Measurements from ENCODE around the gene TRERF1.
A peak's percentile ranks its signal among the peaks of the same experiment; 100 is the strongest.

Gene TRERF1

GRCh38 chr6:42257063-42257462, 194.7 kb downstream of the TRERF1 start:
- FAIRE-seq (no peak), DNase-seq (ENCODE audit: low spot score) (no peak)

GRCh38 chr6:42255050-42255449, 196.7 kb downstream of the TRERF1 start:
- no peak for FAIRE-seq

GRCh38 chr6:42254505-42254904, 197.2 kb downstream of the TRERF1 start:
- FAIRE-seq (no peak), DNase-seq (ENCODE audit: low spot score) (no peak)

More at GRCh38 chr6:42255050-42255449, 196.7 kb downstream of the TRERF1 start:
- DNase-seq (ENCODE audit: low spot score): no peak

- DNase-seq (ENCODE audit: low spot score) (no peak), FAIRE-seq (no peak)
Observed at GRCh38 chr6:42251911-42252637, 199.7 kb downstream of the TRERF1 start.

GRCh38 chr6:42251500-42251899, 200.2 kb downstream of the TRERF1 start:
- no peak for FAIRE-seq
- no peak for DNase-seq (ENCODE audit: low spot score)

- no peak for DNase-seq (ENCODE audit: low spot score)
- FAIRE-seq: no peak
Observed at GRCh38 chr6:42250274-42250931, 201.3 kb downstream of the TRERF1 start.

- FAIRE-seq (no peak), DNase-seq (ENCODE audit: low spot score) (no peak)
Observed at GRCh38 chr6:42249279-42249678, 202.4 kb downstream of the TRERF1 start.

GRCh38 chr6:42243046-42243445, 208.7 kb downstream of the TRERF1 start:
- DNase-seq (ENCODE audit: low spot score): no peak
- no peak for FAIRE-seq

GRCh38 chr6:42241915-42242314, 209.8 kb downstream of the TRERF1 start:
- FAIRE-seq: no peak
- DNase-seq (ENCODE audit: low spot score): no peak

GRCh38 chr6:42239736-42240375, 211.9 kb downstream of the TRERF1 start:
- no peak for FAIRE-seq
- no peak for DNase-seq (ENCODE audit: low spot score)

- no peak for DNase-seq (ENCODE audit: low spot score)
- no peak for FAIRE-seq
Observed at GRCh38 chr6:42239333-42239732, 212.4 kb downstream of the TRERF1 start.

GRCh38 chr6:42237857-42238256, 213.9 kb downstream of the TRERF1 start:
- no peak for DNase-seq (ENCODE audit: low spot score)
- FAIRE-seq: no peak

- DNase-seq (ENCODE audit: low spot score) (no peak), FAIRE-seq (no peak)
Observed at GRCh38 chr6:42236682-42237473, 214.8 kb downstream of the TRERF1 start.

- DNase-seq (ENCODE audit: low spot score) (no peak), FAIRE-seq (no peak)
Observed at GRCh38 chr6:42236030-42236429, 215.7 kb downstream of the TRERF1 start.

GRCh38 chr6:42232035-42232434, 219.7 kb downstream of the TRERF1 start:
- DNase-seq (ENCODE audit: low spot score) (no peak), FAIRE-seq (no peak)

GRCh38 chr6:42230345-42231321, 221.1 kb downstream of the TRERF1 start:
- FAIRE-seq (no peak), DNase-seq (ENCODE audit: low spot score) (peak; percentile 15)

- FAIRE-seq (no peak), DNase-seq (ENCODE audit: low spot score) (no peak)
Observed at GRCh38 chr6:42229506-42230119, 222.1 kb downstream of the TRERF1 start.

- DNase-seq (ENCODE audit: low spot score) (no peak), FAIRE-seq (no peak)
Observed at GRCh38 chr6:42228305-42228704, 223.4 kb downstream of the TRERF1 start.

- DNase-seq (ENCODE audit: low spot score): no peak
- FAIRE-seq: no peak
Observed at GRCh38 chr6:42227173-42227850, 224.4 kb downstream of the TRERF1 start.
